CD14-positive monocyte (primary cell): ENCODE results near the gene CBLB. TPM values are rescaled to one million over a fixed set of nuclear protein-coding genes. Genes with fewer than 3 reads are reported as not detected.

Experiments
- DNase-seq, 3 donors: peaks; one replicate each; pipeline ENCODE4 v3.0.0-alpha.2; 2011 to 2022
- H2AFZ ChIP-seq: 2 replicates; pipeline ENCODE4 v1.6.0; 2012; ENCODE audit warnings: mild to moderate bottlenecking, low read depth, low read length, inconsistent platforms; ENCODE audit not compliant: insufficient read depth, poor library complexity, severe bottlenecking
- H3K27ac ChIP-seq, 2 donors: 1 replicate in 1 of 2; 2 replicates in 1 of 2; pipeline ENCODE4 v1.5.1; 2012 to 2013; ENCODE audit warnings: low read length in 2 of 2, control low read depth in 1 of 2, inconsistent platforms in 1 of 2, low read depth in 1 of 2, mild to moderate bottlenecking in 1 of 2
- H3K27me3 ChIP-seq, 2 donors: one replicate each; pipeline versions ENCODE4 v1.6.0 to v1.6.1; 2011 to 2013; ENCODE audit warnings: low read length in 2 of 2; ENCODE audit not compliant: control insufficient read depth in 2 of 2, insufficient read depth in 2 of 2
- H3K36me3 ChIP-seq, 2 donors: replicated peaks in 1 of 2; 1 replicate in 1 of 2; 2 replicates in 1 of 2; pipeline versions ENCODE4 v1.5.1 to v1.6.1; 2012 to 2013; ENCODE audit warnings: low read length in 2 of 2, control low read depth in 1 of 2, inconsistent platforms in 1 of 2, mild to moderate bottlenecking in 1 of 2; ENCODE audit not compliant: insufficient read depth in 2 of 2, control insufficient read depth in 1 of 2
- H3K4me1 ChIP-seq, 2 donors: 1 replicate in 1 of 2; 2 replicates in 1 of 2; pipeline versions ENCODE4 v1.5.1 to v1.6.1; 2012 to 2013; ENCODE audit warnings: low read length in 2 of 2, control low read depth in 1 of 2, inconsistent platforms in 1 of 2, mild to moderate bottlenecking in 1 of 2, moderate library complexity in 1 of 2; ENCODE audit not compliant: insufficient read depth in 2 of 2, control insufficient read depth in 1 of 2
- H3K4me2 ChIP-seq: replicated peaks from 2 replicates; pipeline ENCODE3; 2012; ENCODE audit warnings: low read length, moderate library complexity, mild to moderate bottlenecking; ENCODE audit not compliant: poor library complexity, severe bottlenecking; ENCODE audit errors: extremely low read depth
- H3K4me3 ChIP-seq, 3 experiments: fragments of 200-600 bp in 1 of 3; sonication (generic) in 1 of 3; replicated peaks in 1 of 3; 1 replicate in 2 of 3; 2 replicates in 1 of 3; pipeline ENCODE4 v1.5.1; 2011 to 2013; ENCODE audit warnings: low read length in 3 of 3, mild to moderate bottlenecking in 3 of 3, control low read depth in 2 of 3, low read depth in 2 of 3, inconsistent platforms in 1 of 3, moderate library complexity in 1 of 3
- H3K79me2 ChIP-seq: 2 replicates; pipeline ENCODE4 v1.6.0; 2012; ENCODE audit warnings: mild to moderate bottlenecking, control low read depth, inconsistent platforms, low read length, moderate library complexity; ENCODE audit not compliant: insufficient read depth
- H3K9ac ChIP-seq: 2 replicates; pipeline ENCODE4 v1.6.0; 2017; ENCODE audit warnings: low read length, mild to moderate bottlenecking; ENCODE audit not compliant: insufficient read depth, poor library complexity, severe bottlenecking
- H3K9me3 ChIP-seq, 2 donors: replicated peaks in 1 of 2; 1 replicate in 1 of 2; 2 replicates in 1 of 2; pipeline versions ENCODE4 v1.5.1 to v1.6.1; 2012 to 2013; ENCODE audit warnings: low read length in 2 of 2, control low read depth in 1 of 2; ENCODE audit not compliant: control insufficient read depth in 1 of 2, insufficient read depth in 1 of 2
- H4K20me1 ChIP-seq: 2 replicates; pipeline ENCODE4 v1.6.0; 2012; ENCODE audit warnings: mild to moderate bottlenecking, low read length, control low read depth, moderate library complexity; ENCODE audit not compliant: insufficient read depth
- H3K27ac Mint-ChIP-seq, 7 donors: one replicate each; pipeline ENCODE4 v1.8.0; 2020; ENCODE audit warnings: mild to moderate bottlenecking in 7 of 7, mixed read lengths in 7 of 7, moderate library complexity in 6 of 7, inconsistent platforms in 2 of 7
- H3K27me3 Mint-ChIP-seq, 3 donors: one replicate each; pipeline ENCODE4 v1.8.0; 2021 to 2022; ENCODE audit warnings: low read depth in 3 of 3, mild to moderate bottlenecking in 3 of 3, mixed read lengths in 3 of 3, moderate library complexity in 3 of 3, inconsistent platforms in 1 of 3
- H3K36me3 Mint-ChIP-seq, 2 donors: one replicate each; pipeline ENCODE4 v1.8.0; 2020; ENCODE audit warnings: mixed read lengths in 2 of 2, inconsistent platforms in 1 of 2, mild to moderate bottlenecking in 1 of 2
- H3K4me1 Mint-ChIP-seq: one replicate; pipeline ENCODE4 v1.8.0; 2020; ENCODE audit warnings: mild to moderate bottlenecking, mixed read lengths
- H3K4me3 Mint-ChIP-seq, 2 donors: one replicate each; pipeline ENCODE4 v1.8.0; 2020; ENCODE audit warnings: mild to moderate bottlenecking in 2 of 2, mixed read lengths in 2 of 2, moderate library complexity in 1 of 2
- H3K9me3 Mint-ChIP-seq, 7 donors: one replicate each; pipeline ENCODE4 v1.8.0; 2020 to 2022; ENCODE audit warnings: mixed read lengths in 7 of 7, mild to moderate bottlenecking in 6 of 7, moderate library complexity in 6 of 7, inconsistent platforms in 2 of 7
- CTCF ChIP-seq: fragments of 200-600 bp; IDR thresholded peaks from one replicate; pipeline ENCODE4 v1.8.0; 2022; ENCODE audit warnings: antibody characterized with exemption, mild to moderate bottlenecking
- WGBS: methylation state at CpG from one replicate; pipeline ENCODE4 v1.1.5; 2013; ENCODE audit warnings: missing lambda C conversion rate; ENCODE audit not compliant: insufficient coverage; 5-methylcytosine and 5-hydroxymethylcytosine counted together
- intact Hi-C, 2 donors: fragments of 100-400 bp; cut with micrococcal nuclease; formaldehyde crosslinking; loops; one replicate each; pipeline versions ENCODE4 v1.15.0 to v1.15.1; 2023
- polyA plus RNA-seq, 3 donors: library from polyadenylated mRNA; depleted of rRNA in 1 of 3; unstranded in 2 of 3; stranded (reverse) in 1 of 3; fragments of 300-500 nt in 2 of 3; fragments of >200 nt in 1 of 3; fragmentation: Illumina TruSeq in 2 of 3; gene quantifications; 1 replicate in 2 of 3; 2 replicates in 1 of 3; pipeline ENCODE4 v1.2.3, GENCODE V29; 2012 to 2021

The CBLB gene
- polyA plus RNA-seq, 3 donors, result 1.6 to 8.1 (median 3.6) TPM

- H3K4me1 ChIP-seq, result no peaks in the 10 kb centered on the region
- intact Hi-C loops, result no loop called here
- H3K4me2 ChIP-seq, result no peak overlapping the region
- Mint-ChIP-seq H3K36me3 (peaks cover 33 to 35% of the 10 kb centered on the region in 2 donors), H3K9me3 (peaks cover 0 to 1% (median 0%) of the 10 kb centered on the region in 7 donors), H3K27ac (no peak overlapping the region), H3K4me1 (no peaks in the 10 kb centered on the region), H3K27me3 (no peaks in the 10 kb centered on the region), H3K4me3 (no peak overlapping the region)
- no peak overlapping the region for H3K9ac ChIP-seq
- H3K79me2 ChIP-seq, result no peaks in the 10 kb centered on the region
- H3K4me3 ChIP-seq, result no peak overlapping the region
- H3K27ac ChIP-seq, result no peak overlapping the region
- DNase-seq, result no peak
- peaks cover 2 to 46% of the 10 kb centered on the region in 2 donors for H3K36me3 ChIP-seq
- WGBS, result no CpG with 5 or more reads among the region's 2 CpGs
- no peaks in the 10 kb centered on the region for H4K20me1 ChIP-seq
- peaks cover 0 to 3% of the 10 kb centered on the region in 2 donors for H3K9me3 ChIP-seq
- no peaks in the 10 kb centered on the region for H3K27me3 ChIP-seq
- H2AFZ ChIP-seq, result no peak overlapping the region
- no peak for TF ChIP-seq CTCF
Observed at GRCh38 chr3:105850593-105850992, 18.2 kb downstream of the CBLB start.

GRCh38 chr3:105848821-105849220 lies 20.0 kb downstream of the CBLB start:
- Histone ChIP-seq H3K9ac (no peak overlapping the region), H3K79me2 (no peaks in the 10 kb centered on the region), H2AFZ (no peak overlapping the region), H3K27me3 (no peaks in the 10 kb centered on the region), H4K20me1 (no peaks in the 10 kb centered on the region), H3K4me1 (no peaks in the 10 kb centered on the region), H3K36me3 (peaks cover 2 to 28% of the 10 kb centered on the region in 2 donors), H3K9me3 (no peaks in the 10 kb centered on the region), H3K4me3 (no peak overlapping the region), H3K4me2 (no peak overlapping the region), H3K27ac (no peak overlapping the region)
- Mint-ChIP-seq H3K4me1 (no peaks in the 10 kb centered on the region), H3K4me3 (no peak overlapping the region), H3K9me3 (no peaks in the 10 kb centered on the region), H3K27ac (no peak overlapping the region), H3K27me3 (no peaks in the 10 kb centered on the region), H3K36me3 (peaks cover 21 to 30% of the 10 kb centered on the region in 2 donors)
- intact Hi-C loops, result no loop called here
- no peak for TF ChIP-seq CTCF
- DNase-seq, result no peak
- WGBS, result no CpG with 5 or more reads among the region's 3 CpGs
